Parathyroid adenoma (tissue), 2 donors: ENCODE results near the gene ACVR1B.
A peak's percentile ranks its signal among the peaks of the same experiment; 100 is the strongest.

Experiments used
- H2AFZ ChIP-seq: fragments of 300-600 bp; sonication (generic); one replicate; pipeline ENCODE4 v1.7.0; 2017; ENCODE audit warnings: antibody characterized with exemption, mild to moderate bottlenecking
- H3K27ac ChIP-seq: fragments of 300-600 bp; sonication (generic); one replicate; pipeline ENCODE4 v1.7.0; 2017
- H3K27me3 ChIP-seq: fragments of 300-600 bp; sonication (generic); one replicate; pipeline ENCODE4 v1.7.0; 2017; ENCODE audit warnings: low read length; ENCODE audit not compliant: control insufficient read depth, insufficient read depth
- H3K36me3 ChIP-seq: fragments of 300-600 bp; sonication (generic); one replicate; pipeline ENCODE4 v1.7.0; 2017; ENCODE audit warnings: low read length; ENCODE audit not compliant: control insufficient read depth, insufficient read depth
- H3K4me1 ChIP-seq: fragments of 300-600 bp; sonication (generic); one replicate; pipeline ENCODE4 v1.7.0; 2017; ENCODE audit warnings: control low read depth
- H3K4me2 ChIP-seq: fragments of 300-600 bp; sonication (generic); one replicate; pipeline ENCODE4 v1.7.0; 2017; ENCODE audit warnings: low read length
- H3K4me3 ChIP-seq: fragments of 300-600 bp; sonication (generic); one replicate; pipeline ENCODE4 v1.7.0; 2017; ENCODE audit warnings: low read depth, low read length
- H3K79me2 ChIP-seq: fragments of 300-600 bp; sonication (generic); one replicate; pipeline ENCODE4 v1.7.0; 2017; ENCODE audit warnings: control low read depth
- H3K9ac ChIP-seq: fragments of 300-600 bp; sonication (generic); one replicate; pipeline ENCODE4 v1.7.0; 2017; ENCODE audit warnings: mild to moderate bottlenecking
- H3K9me3 ChIP-seq: fragments of 300-600 bp; sonication (generic); one replicate; pipeline ENCODE4 v1.7.0; 2017; ENCODE audit warnings: low read length; ENCODE audit not compliant: control insufficient read depth
- CTCF ChIP-seq: fragments of 300-600 bp; sonication (generic); IDR thresholded peaks from one replicate; pipeline ENCODE4 v1.7.0; 2017; ENCODE audit warnings: antibody characterized with exemption, mild to moderate bottlenecking
- donor health status: primary hyperparathyroidism.

The ACVR1B gene

DNA sequence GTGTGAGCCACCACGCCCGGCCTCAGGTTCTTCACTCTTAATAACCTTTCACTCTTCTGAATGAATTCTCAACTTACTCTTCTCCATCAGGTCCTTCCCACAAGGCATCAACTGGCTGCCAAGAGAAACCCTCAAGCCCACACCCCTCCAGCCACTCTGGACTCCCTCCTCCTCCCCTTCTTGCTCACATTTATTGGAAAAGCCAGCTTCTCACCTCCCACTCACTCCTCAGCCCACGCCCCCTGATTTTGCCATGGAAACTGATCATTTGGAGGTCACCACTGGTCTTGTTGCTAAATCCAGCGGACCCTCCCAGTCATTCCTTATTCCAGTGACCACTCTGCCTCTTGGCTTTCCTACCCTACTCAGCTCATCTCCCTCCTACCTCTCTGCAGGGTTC, 17.4 kb upstream of the ACVR1B start:
- no peaks in the 10 kb centered on the region for H3K79me2 ChIP-seq
- no peak for TF ChIP-seq CTCF
- H3K27ac ChIP-seq = peak overlapping the region; percentile 40
- no peaks in the 10 kb centered on the region for H3K9me3 ChIP-seq
- no peaks in the 10 kb centered on the region for H3K27me3 ChIP-seq
- H3K9ac ChIP-seq = no peak overlapping the region
- H3K4me1 ChIP-seq = peaks cover 44% of the 10 kb centered on the region
- no peak overlapping the region for H3K4me3 ChIP-seq
- no peak overlapping the region for H3K4me2 ChIP-seq
- peak overlapping the region; percentile 53 for H2AFZ ChIP-seq
- no peaks in the 10 kb centered on the region for H3K36me3 ChIP-seq

GRCh38 chr12:51937926-51938325, 13.6 kb upstream of the ACVR1B start:
- H3K4me3 ChIP-seq = no peak overlapping the region
- no peak for TF ChIP-seq CTCF
- H2AFZ ChIP-seq = peak overlapping the region; percentile 5
- no peak overlapping the region for H3K4me2 ChIP-seq
- H3K27me3 ChIP-seq = no peaks in the 10 kb centered on the region
- peaks cover 31% of the 10 kb centered on the region for H3K4me1 ChIP-seq
- no peaks in the 10 kb centered on the region for H3K9me3 ChIP-seq
- no peak overlapping the region for H3K9ac ChIP-seq
- no peaks in the 10 kb centered on the region for H3K79me2 ChIP-seq
- H3K27ac ChIP-seq = no peak overlapping the region
- H3K36me3 ChIP-seq = no peaks in the 10 kb centered on the region

DNA sequence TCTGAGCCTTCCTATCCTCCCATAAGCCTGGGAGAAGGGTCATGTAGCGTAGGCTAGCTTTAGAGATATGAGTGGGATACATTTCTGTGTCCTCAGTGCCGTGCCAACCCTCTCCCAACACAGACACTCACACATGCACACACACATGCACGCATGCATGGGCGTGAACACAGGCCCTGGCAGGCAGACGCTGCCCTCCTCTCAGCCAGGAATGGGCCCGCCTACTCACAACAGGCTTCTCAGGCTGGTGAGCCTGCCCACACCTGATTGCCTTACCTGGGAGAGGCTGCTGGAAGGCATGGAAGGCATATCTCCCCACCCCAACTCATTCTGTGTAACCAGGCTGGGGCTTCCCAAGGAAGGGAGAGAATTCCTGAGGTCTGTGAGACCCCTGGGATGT, 12.8 kb upstream of the ACVR1B start:
- no peak overlapping the region for H3K27ac ChIP-seq

DNA sequence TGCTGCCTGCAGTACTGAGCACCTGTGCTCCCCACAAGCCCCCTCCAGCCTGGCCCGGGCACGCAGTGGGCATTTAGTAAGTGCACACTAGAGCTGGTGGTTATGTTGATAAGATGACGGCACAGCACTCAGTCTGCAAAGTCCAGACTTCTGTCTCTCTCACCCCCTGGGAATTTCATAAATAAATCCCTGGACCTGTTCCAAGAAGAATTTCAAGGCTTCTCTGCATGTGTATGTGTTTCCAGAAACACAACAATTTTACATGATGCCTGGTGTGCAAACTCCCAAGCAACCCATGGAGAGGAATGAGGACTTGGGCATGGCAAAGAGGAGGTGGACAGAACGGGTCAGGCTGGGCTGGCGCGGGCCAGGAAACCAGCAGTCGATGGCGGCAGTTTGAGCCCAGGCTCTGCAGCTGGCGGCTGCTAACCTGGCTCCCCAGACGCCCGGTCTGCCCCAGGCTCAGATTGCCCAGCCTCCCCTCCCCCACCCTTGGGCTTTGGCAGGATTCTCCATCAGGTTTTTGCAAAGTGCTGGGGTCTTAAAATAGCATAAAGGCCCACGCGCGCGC, 10.4 kb upstream of the ACVR1B start:
- Histone ChIP-seq H3K36me3 (no peaks in the 10 kb centered on the region), H3K27ac (no peak overlapping the region), H3K4me2 (no peak overlapping the region), H3K79me2 (no peaks in the 10 kb centered on the region), H3K4me3 (no peak overlapping the region), H2AFZ (no peak overlapping the region), H3K9me3 (no peaks in the 10 kb centered on the region), H3K9ac (no peak overlapping the region), H3K27me3 (no peaks in the 10 kb centered on the region), H3K4me1 (peaks cover 19% of the 10 kb centered on the region)
- no peak for TF ChIP-seq CTCF

More for the DNA sequence above, 12.8 kb upstream of the ACVR1B start:
- Histone ChIP-seq H3K4me2 (no peak overlapping the region), H3K27me3 (no peaks in the 10 kb centered on the region), H3K9ac (no peak overlapping the region), H3K36me3 (no peaks in the 10 kb centered on the region), H3K4me3 (no peak overlapping the region), H3K4me1 (peaks cover 25% of the 10 kb centered on the region), H3K9me3 (no peaks in the 10 kb centered on the region), H2AFZ (peak overlapping the region; percentile 42), H3K79me2 (no peaks in the 10 kb centered on the region)
- no peak for TF ChIP-seq CTCF

DNA sequence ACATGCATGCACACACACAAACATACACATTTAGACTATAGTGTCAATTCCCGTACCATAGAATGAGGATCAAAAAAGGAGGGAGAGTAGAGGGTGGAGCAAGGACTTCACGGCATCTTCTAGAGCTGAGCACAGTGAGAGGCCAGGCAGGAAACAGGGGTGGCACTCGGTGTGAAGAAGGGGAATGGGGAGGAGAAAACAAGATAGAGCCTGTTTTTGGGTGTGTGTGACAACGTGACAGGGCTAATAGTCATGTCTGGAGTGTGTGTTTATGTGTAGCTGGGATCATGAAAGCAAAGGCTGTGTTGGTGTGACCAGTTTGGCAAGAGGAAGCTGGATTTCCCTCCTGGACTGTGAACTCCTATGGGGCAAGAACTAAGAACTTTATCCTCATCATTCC, 9.9 kb upstream of the ACVR1B start:
- no peak overlapping the region for H3K4me3 ChIP-seq
- TF ChIP-seq CTCF = no peak
- H3K79me2 ChIP-seq = no peaks in the 10 kb centered on the region
- no peak overlapping the region for H3K27ac ChIP-seq
- no peaks in the 10 kb centered on the region for H3K9me3 ChIP-seq
- no peaks in the 10 kb centered on the region for H3K36me3 ChIP-seq
- H3K4me1 ChIP-seq = peaks cover 19% of the 10 kb centered on the region
- H3K9ac ChIP-seq = no peak overlapping the region
- peak overlapping the region; percentile 21 for H2AFZ ChIP-seq
- no peak overlapping the region for H3K4me2 ChIP-seq
- no peaks in the 10 kb centered on the region for H3K27me3 ChIP-seq
